ENCODE results near the gene CNTLN. TPM values are rescaled to one million over a fixed set of nuclear protein-coding genes. Genes with fewer than 3 reads are reported as not detected.

CNTLN gene
- total and polyA plus RNA-seq, 2 experiments from 2014 or later: 3.6 to 9.2 TPM

- Histone ChIP-seq H3K27me3 (peaks cover 4% of the 10 kb centered on the region), H3K4me1 (ENCODE audit: insufficient read depth) (no peaks in the 10 kb centered on the region), H2AFZ (no peak overlapping the region), H4K20me1 (ENCODE audit: insufficient read depth, poor library complexity, severe bottlenecking) (no peaks in the 10 kb centered on the region), H3K27ac (no peak overlapping the region), H3K79me2 (no peaks in the 10 kb centered on the region), H3K9me3 (ENCODE audit: low read depth) (no peaks in the 10 kb centered on the region), H3K36me3 (replicated peaks; ENCODE audit: insufficient read depth, low read depth) (no peaks in the 10 kb centered on the region), H3K9me2 (replicated peaks; ENCODE audit: insufficient read depth) (no peaks in the 10 kb centered on the region), H3K4me3 (no peak overlapping the region), H3K4me2 (no peak overlapping the region)
- DNase-seq (ENCODE audit: low spot score): no peak
- TF ChIP-seq EZH2 (IDR thresholded peaks at IDR 0.05; ENCODE audit: borderline replicate concordance) (no peak), EZH2phosphoT487 (IDR thresholded peaks at IDR 0.05; ENCODE audit: low read depth, severe bottlenecking, unreplicated experiment) (no peak)
- TF ChIP-seq, protein P1, sequence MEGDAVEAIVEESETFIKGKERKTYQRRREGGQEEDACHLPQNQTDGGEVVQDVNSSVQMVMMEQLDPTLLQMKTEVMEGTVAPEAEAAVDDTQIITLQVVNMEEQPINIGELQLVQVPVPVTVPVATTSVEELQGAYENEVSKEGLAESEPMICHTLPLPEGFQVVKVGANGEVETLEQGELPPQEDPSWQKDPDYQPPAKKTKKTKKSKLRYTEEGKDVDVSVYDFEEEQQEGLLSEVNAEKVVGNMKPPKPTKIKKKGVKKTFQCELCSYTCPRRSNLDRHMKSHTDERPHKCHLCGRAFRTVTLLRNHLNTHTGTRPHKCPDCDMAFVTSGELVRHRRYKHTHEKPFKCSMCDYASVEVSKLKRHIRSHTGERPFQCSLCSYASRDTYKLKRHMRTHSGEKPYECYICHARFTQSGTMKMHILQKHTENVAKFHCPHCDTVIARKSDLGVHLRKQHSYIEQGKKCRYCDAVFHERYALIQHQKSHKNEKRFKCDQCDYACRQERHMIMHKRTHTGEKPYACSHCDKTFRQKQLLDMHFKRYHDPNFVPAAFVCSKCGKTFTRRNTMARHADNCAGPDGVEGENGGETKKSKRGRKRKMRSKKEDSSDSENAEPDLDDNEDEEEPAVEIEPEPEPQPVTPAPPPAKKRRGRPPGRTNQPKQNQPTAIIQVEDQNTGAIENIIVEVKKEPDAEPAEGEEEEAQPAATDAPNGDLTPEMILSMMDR (IDR thresholded peaks at IDR 0.05; ENCODE audit: poor library complexity): no peak
- WGBS (ENCODE audit: low lambda C conversion rate, missing lambda C conversion rate): 92% methylated on average over 7 of the region's 7 CpGs
These were observed 401.2 kb downstream of the CNTLN start for GRCh38 chr9:17536027-17536426.

DNA sequence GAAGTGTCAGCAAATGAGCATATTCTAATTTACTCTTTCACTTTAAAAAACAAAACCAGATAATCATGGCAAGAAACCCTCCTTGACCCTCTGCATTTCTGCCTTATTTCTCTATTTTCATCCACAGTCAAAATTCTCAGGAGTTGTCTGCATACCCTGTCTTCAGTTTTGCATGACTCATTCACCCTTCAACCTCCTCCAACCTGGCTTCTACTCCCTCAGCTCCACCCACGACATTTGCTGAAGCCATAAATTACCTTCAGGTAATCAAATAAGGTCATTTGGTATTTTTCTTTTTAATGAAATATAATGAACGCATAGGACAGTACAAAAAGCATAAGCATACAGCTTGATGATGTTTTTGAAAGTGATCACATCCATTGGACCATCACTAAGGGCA, 416.2 kb downstream of the CNTLN start:
- H3K4me1 ChIP-seq (ENCODE audit: insufficient read depth): no peaks in the 10 kb centered on the region
- no peaks in the 10 kb centered on the region for H3K9me2 ChIP-seq (replicated peaks; ENCODE audit: insufficient read depth)
- H3K4me3 ChIP-seq: no peak overlapping the region
- H3K36me3 ChIP-seq (replicated peaks; ENCODE audit: insufficient read depth, low read depth): no peaks in the 10 kb centered on the region
- DNase-seq (ENCODE audit: low spot score): no peak
- TF ChIP-seq EZH2phosphoT487 (IDR thresholded peaks at IDR 0.05; ENCODE audit: low read depth, severe bottlenecking, unreplicated experiment): no peak
- TF ChIP-seq EZH2 (IDR thresholded peaks at IDR 0.05; ENCODE audit: borderline replicate concordance): no peak
- TF ChIP-seq, protein P1 (IDR thresholded peaks at IDR 0.05; ENCODE audit: poor library complexity): no peak
- 76% methylated on average over 2 of the region's 2 CpGs for WGBS (ENCODE audit: low lambda C conversion rate, missing lambda C conversion rate)
- H3K27ac ChIP-seq: no peak overlapping the region
- H3K9me3 ChIP-seq (ENCODE audit: low read depth): no peaks in the 10 kb centered on the region
- no peaks in the 10 kb centered on the region for H3K79me2 ChIP-seq
- no peak overlapping the region for H2AFZ ChIP-seq
- no peak overlapping the region for H3K4me2 ChIP-seq
- no peaks in the 10 kb centered on the region for H3K27me3 ChIP-seq
- H4K20me1 ChIP-seq (ENCODE audit: insufficient read depth, poor library complexity, severe bottlenecking): no peaks in the 10 kb centered on the region

Small RNA genes within 50 kb of the gene (small RNA-seq; reads per million reads assigned to genes)
- gene RPS29P33: not detected

Data from hepatocyte (in vitro differentiated cells).